ENCODE measurements around the gene TMEM212.

- no peak for TF ChIP-seq CTCF (IDR thresholded peaks at IDR 0.05; ENCODE audit: borderline replicate concordance, extremely low read depth, low read length, poor library complexity, severe bottlenecking)
- no peak for TF ChIP-seq EZH2 (IDR thresholded peaks at IDR 0.05; ENCODE audit: borderline replicate concordance, low read depth, low read length, severe bottlenecking)
Measured at GRCh38 chr3:171827385-171827784, 15.8 kb upstream of the TMEM212 start.
